MM.1S (cell line): ENCODE measurements around the gene MPPED1.

Experiments
- DNase-seq: peaks from one replicate; pipeline ENCODE4 v3.0.0-alpha.2; 2015
- H2AFZ ChIP-seq: fragments of 300-600 bp; sonication (generic); 2 replicates; pipeline ENCODE4 v1.6.0; 2016; ENCODE audit warnings: antibody characterized with exemption, low read length
- H3F3A ChIP-seq: fragments of 300-600 bp; sonication (generic); 2 replicates; pipeline ENCODE4 v1.6.1; 2016; ENCODE audit warnings: mild to moderate bottlenecking, antibody characterized with exemption, low read length, moderate library complexity, mixed read lengths; ENCODE audit not compliant: insufficient read depth
- H3K27ac ChIP-seq: fragments of 300-600 bp; sonication (generic); 2 replicates; pipeline ENCODE4 v1.5.1; 2016; ENCODE audit warnings: mild to moderate bottlenecking, low read length
- H3K27me3 ChIP-seq: fragments of 300-600 bp; sonication (generic); replicated peaks from 2 replicates; pipeline ENCODE4 v1.6.0; 2016; ENCODE audit warnings: low read length; ENCODE audit not compliant: insufficient read depth
- H3K36me3 ChIP-seq: fragments of 300-600 bp; sonication (generic); replicated peaks from 2 replicates; pipeline ENCODE4 v1.6.1; 2016; ENCODE audit warnings: mild to moderate bottlenecking, low read length, mixed read lengths; ENCODE audit not compliant: insufficient read depth
- H3K4me1 ChIP-seq: fragments of 300-600 bp; sonication (generic); 2 replicates; pipeline ENCODE4 v1.6.1; 2016; ENCODE audit warnings: low read length, mixed read lengths
- H3K4me2 ChIP-seq: fragments of 300-600 bp; sonication (generic); 2 replicates; pipeline ENCODE4 v1.6.0; 2016; ENCODE audit warnings: low read depth, low read length
- H3K4me3 ChIP-seq: fragments of 300-600 bp; sonication (generic); 2 replicates; pipeline ENCODE4 v1.5.1; 2016; ENCODE audit warnings: low read length, mixed read lengths
- H3K79me2 ChIP-seq: fragments of 300-600 bp; sonication (generic); 2 replicates; pipeline ENCODE4 v1.6.1; 2016; ENCODE audit warnings: mixed run types, low read length, mixed read lengths
- H3K9ac ChIP-seq: fragments of 300-600 bp; sonication (generic); 2 replicates; pipeline ENCODE4 v1.6.1; 2016; ENCODE audit warnings: low read length, mixed read lengths
- H3K9me2 ChIP-seq: fragments of 300-600 bp; sonication (generic); replicated peaks from 2 replicates; pipeline ENCODE4 v1.6.1; 2016; ENCODE audit warnings: mild to moderate bottlenecking, low read length, mixed read lengths; ENCODE audit not compliant: insufficient read depth
- H3K9me3 ChIP-seq: fragments of 300-600 bp; sonication (generic); replicated peaks from 2 replicates; pipeline ENCODE4 v1.6.1; 2016; ENCODE audit warnings: mild to moderate bottlenecking, low read length, mixed read lengths; ENCODE audit not compliant: insufficient read depth
- H4K20me1 ChIP-seq: fragments of 300-600 bp; sonication (generic); 2 replicates; pipeline ENCODE4 v1.6.1; 2016; ENCODE audit warnings: mild to moderate bottlenecking, low read length, moderate library complexity, mixed read lengths; ENCODE audit not compliant: insufficient read depth
- EZH2 ChIP-seq: fragments of 300-600 bp; sonication (generic); optimal IDR thresholded peaks from 2 replicates; pipeline ENCODE3; 2017; ENCODE audit warnings: low read depth, mild to moderate bottlenecking, antibody characterized with exemption, low read length, mixed read lengths
- EZH2phosphoT487 ChIP-seq: fragments of 300-600 bp; sonication (generic); IDR thresholded peaks from 2 replicates; pipeline ENCODE4 v1.6.1; 2018; ENCODE audit warnings: antibody characterized with exemption, low read length
- TF ChIP-seq, protein P1 (sequence below): fragments of 300-600 bp; sonication (generic); IDR thresholded peaks from 2 replicates; pipeline ENCODE4 v1.5.1; 2016; ENCODE audit warnings: antibody characterized with exemption, low read length, mixed read lengths

The MPPED1 gene

GRCh38 chr22:43506487-43506886 lies 94.7 kb downstream of the MPPED1 start:
- H3F3A ChIP-seq = no peaks in the 10 kb centered on the region
- H3K27ac ChIP-seq = no peak overlapping the region
- H3K9me2 ChIP-seq = no peaks in the 10 kb centered on the region
- DNase-seq = no peak
- no peaks in the 10 kb centered on the region for H3K36me3 ChIP-seq
- H3K27me3 ChIP-seq = peaks cover 24% of the 10 kb centered on the region
- no peak overlapping the region for H3K9ac ChIP-seq
- no peaks in the 10 kb centered on the region for H3K79me2 ChIP-seq
- no peaks in the 10 kb centered on the region for H4K20me1 ChIP-seq
- H2AFZ ChIP-seq = no peak overlapping the region
- no peak overlapping the region for H3K4me3 ChIP-seq
- H3K9me3 ChIP-seq = no peaks in the 10 kb centered on the region
- no peak for TF ChIP-seq EZH2phosphoT487
- TF ChIP-seq EZH2 = no peak
- TF ChIP-seq, protein P1, sequence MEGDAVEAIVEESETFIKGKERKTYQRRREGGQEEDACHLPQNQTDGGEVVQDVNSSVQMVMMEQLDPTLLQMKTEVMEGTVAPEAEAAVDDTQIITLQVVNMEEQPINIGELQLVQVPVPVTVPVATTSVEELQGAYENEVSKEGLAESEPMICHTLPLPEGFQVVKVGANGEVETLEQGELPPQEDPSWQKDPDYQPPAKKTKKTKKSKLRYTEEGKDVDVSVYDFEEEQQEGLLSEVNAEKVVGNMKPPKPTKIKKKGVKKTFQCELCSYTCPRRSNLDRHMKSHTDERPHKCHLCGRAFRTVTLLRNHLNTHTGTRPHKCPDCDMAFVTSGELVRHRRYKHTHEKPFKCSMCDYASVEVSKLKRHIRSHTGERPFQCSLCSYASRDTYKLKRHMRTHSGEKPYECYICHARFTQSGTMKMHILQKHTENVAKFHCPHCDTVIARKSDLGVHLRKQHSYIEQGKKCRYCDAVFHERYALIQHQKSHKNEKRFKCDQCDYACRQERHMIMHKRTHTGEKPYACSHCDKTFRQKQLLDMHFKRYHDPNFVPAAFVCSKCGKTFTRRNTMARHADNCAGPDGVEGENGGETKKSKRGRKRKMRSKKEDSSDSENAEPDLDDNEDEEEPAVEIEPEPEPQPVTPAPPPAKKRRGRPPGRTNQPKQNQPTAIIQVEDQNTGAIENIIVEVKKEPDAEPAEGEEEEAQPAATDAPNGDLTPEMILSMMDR = no peak
- no peaks in the 10 kb centered on the region for H3K4me1 ChIP-seq
- H3K4me2 ChIP-seq = no peak overlapping the region

GRCh38 chr22:43507235-43507634 lies 95.4 kb downstream of the MPPED1 start:
- Histone ChIP-seq H4K20me1 (no peaks in the 10 kb centered on the region), H3K27ac (no peak overlapping the region), H3K9me2 (no peaks in the 10 kb centered on the region), H3K36me3 (no peaks in the 10 kb centered on the region), H2AFZ (no peak overlapping the region), H3K4me1 (no peaks in the 10 kb centered on the region), H3K9me3 (no peaks in the 10 kb centered on the region), H3K79me2 (no peaks in the 10 kb centered on the region), H3K4me3 (no peak overlapping the region), H3K4me2 (no peak overlapping the region), H3K27me3 (peaks cover 19% of the 10 kb centered on the region), H3F3A (no peaks in the 10 kb centered on the region), H3K9ac (no peak overlapping the region)
- TF ChIP-seq EZH2phosphoT487 (no peak), EZH2 (no peak)
- TF ChIP-seq, protein P1 = no peak
- DNase-seq = no peak

DNA sequence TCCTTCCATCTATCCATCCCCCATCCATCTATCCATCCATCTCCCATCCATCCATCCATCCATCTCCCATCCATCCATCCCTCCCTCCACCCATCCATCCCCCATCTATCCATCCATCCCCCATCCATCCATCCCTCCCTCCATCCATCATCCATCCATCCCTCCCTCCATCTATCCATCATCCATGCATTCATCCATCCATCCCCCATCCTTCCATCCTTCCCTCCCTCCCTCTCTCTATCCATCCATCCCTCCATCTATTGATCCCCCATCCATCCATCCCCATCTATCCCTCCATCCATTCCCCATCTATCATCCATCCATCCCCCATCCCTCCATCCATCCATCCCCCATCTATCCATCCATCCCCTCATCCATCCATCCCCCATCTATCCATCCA lies 96.7 kb downstream of the MPPED1 start:
- DNase-seq = no peak
- Histone ChIP-seq H3K9me3 (no peaks in the 10 kb centered on the region), H3K9ac (no peak overlapping the region)

More for the DNA sequence above, 96.7 kb downstream of the MPPED1 start:
- TF ChIP-seq EZH2phosphoT487 (no peak), EZH2 (no peak)
- TF ChIP-seq, protein P1 = no peak
- Histone ChIP-seq H3K79me2 (no peaks in the 10 kb centered on the region), H3F3A (no peaks in the 10 kb centered on the region), H3K4me2 (no peak overlapping the region), H2AFZ (no peak overlapping the region), H3K4me3 (no peak overlapping the region), H3K9me2 (no peaks in the 10 kb centered on the region), H3K36me3 (no peaks in the 10 kb centered on the region), H4K20me1 (no peaks in the 10 kb centered on the region), H3K27me3 (peaks cover 18% of the 10 kb centered on the region), H3K27ac (no peak overlapping the region), H3K4me1 (no peaks in the 10 kb centered on the region)
